Small intestine (tissue), 7 donors: ENCODE data around the gene PGAM1. TPM values are rescaled to one million over a fixed set of nuclear protein-coding genes. Genes with fewer than 3 reads are reported as not detected.

Experiments used
- DNase-seq, 2 donors: peaks; one replicate each; pipeline versions ENCODE4 v3.0.0 to v3.0.0-alpha.2; 2013
- FAIRE-seq: peaks from 2 replicates; lab custom pipeline; 2012; peaks lifted over from hg19 to GRCh38; lab: Jason Lieb, UNC
- H3K27ac ChIP-seq, 3 donors: one replicate each; pipeline ENCODE4 v1.5.1; 2013; ENCODE audit warnings: low read length in 2 of 3, mild to moderate bottlenecking in 2 of 3, control low read depth in 1 of 3, inconsistent platforms in 1 of 3, low read depth in 1 of 3, moderate library complexity in 1 of 3
- H3K27me3 ChIP-seq, 3 donors: one replicate each; pipeline ENCODE4 v1.6.1; 2013; ENCODE audit warnings: low read length in 3 of 3, inconsistent platforms in 1 of 3; ENCODE audit not compliant: control insufficient read depth in 3 of 3, insufficient read depth in 3 of 3
- H3K36me3 ChIP-seq, 3 donors: one replicate each; pipeline ENCODE4 v1.6.1; 2013; ENCODE audit warnings: low read length in 3 of 3, inconsistent platforms in 1 of 3, low read depth in 1 of 3, mild to moderate bottlenecking in 1 of 3, moderate library complexity in 1 of 3; ENCODE audit not compliant: control insufficient read depth in 3 of 3, insufficient read depth in 2 of 3
- H3K4me1 ChIP-seq, 3 donors: one replicate each; pipeline ENCODE4 v1.6.1; 2013; ENCODE audit warnings: low read length in 2 of 3, inconsistent platforms in 1 of 3, low read depth in 1 of 3, mild to moderate bottlenecking in 1 of 3, moderate library complexity in 1 of 3; ENCODE audit not compliant: control insufficient read depth in 3 of 3, insufficient read depth in 2 of 3
- H3K4me3 ChIP-seq, 3 donors: one replicate each; pipeline ENCODE4 v1.5.1; 2013; ENCODE audit warnings: low read length in 3 of 3, control low read depth in 1 of 3, inconsistent platforms in 1 of 3, low read depth in 1 of 3, mild to moderate bottlenecking in 1 of 3, moderate library complexity in 1 of 3
- H3K9me3 ChIP-seq, 2 donors: one replicate each; pipeline ENCODE4 v1.6.1; 2013; ENCODE audit warnings: low read depth in 1 of 2, low read length in 1 of 2; ENCODE audit not compliant: control insufficient read depth in 2 of 2, insufficient read depth in 1 of 2
- whole genome bisulfite sequencing, 3 donors: extraction: QIAGEN DNeasy Blood & Tissue Kit; methylation state at CpG; one replicate each; pipeline ENCODE4 v1.1.7; 2013; 5-methylcytosine and 5-hydroxymethylcytosine counted together
- polyA plus RNA-seq, 4 donors: library from polyadenylated mRNA; stranded (reverse) in 3 of 4; unstranded in 1 of 4; fragments of 200-250 nt in 3 of 4; fragments of 120-200 nt in 1 of 4; gene quantifications; one replicate each; pipeline versions ENCODE4 v1.2.1 to v1.2.3, GENCODE V29; 2013
- donor health status: healthy with polysubstance abuse.
- donor health status: control.
- donor health status: control.
- donor health status: Bipolar disorder and iron deficiency.
- donor health status: healthy.

The PGAM1 gene
- polyA plus RNA-seq, 4 donors, result 129 to 300 (median 235) TPM

DNA sequence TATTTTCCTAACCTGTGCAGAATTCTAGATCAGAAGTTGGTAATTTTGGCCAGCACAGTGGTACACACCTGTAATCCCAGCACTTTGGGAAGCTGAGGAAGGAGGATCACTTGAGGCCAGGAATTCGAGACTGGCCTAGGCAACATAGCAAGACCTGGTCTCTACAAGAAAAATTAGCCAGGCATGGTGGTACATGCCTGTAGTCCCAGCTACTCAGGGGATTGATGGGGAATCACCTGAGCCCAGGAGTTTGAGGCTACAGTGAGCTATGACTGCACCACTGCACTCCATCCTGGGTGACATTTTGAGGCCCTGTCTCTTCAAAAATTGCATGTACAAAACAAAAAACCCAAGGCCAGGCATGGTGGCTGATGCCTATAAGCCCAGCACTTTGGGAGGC is 8.6 kb downstream of the PGAM1 start:
- WGBS, 3 donors, result 92 to 96% (median 94%) methylated on average over 1 of the region's 1 CpG
- H3K4me3 ChIP-seq, result no peak overlapping the region
- H3K4me1 ChIP-seq, result no peaks in the 10 kb centered on the region
- no peaks in the 10 kb centered on the region for H3K9me3 ChIP-seq
- FAIRE-seq (no peak), DNase-seq (no peak)
- H3K27ac ChIP-seq, result no peak overlapping the region
- H3K27me3 ChIP-seq, result no peaks in the 10 kb centered on the region
- H3K36me3 ChIP-seq, result peaks cover 17 to 66% (median 32%) of the 10 kb centered on the region in 3 donors

DNA sequence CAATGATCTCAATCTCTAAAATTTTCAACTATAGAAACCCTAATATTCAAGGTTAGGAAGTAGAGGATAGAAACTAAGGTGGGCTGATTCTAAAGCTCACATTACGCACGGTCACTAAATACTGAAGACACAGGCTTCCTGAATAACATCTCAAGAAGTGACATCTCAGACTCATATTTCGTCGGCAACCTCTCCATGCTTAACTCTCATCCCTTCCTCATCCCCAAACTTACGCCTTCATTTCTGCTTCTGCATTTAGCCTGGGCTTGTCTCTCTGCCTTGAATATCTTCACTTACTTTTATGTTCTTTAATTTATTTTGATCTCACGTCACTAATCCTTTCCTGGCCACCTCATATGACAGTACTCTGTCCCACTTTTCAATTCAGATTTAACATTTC is 9.2 kb downstream of the PGAM1 start:
- no peak overlapping the region for H3K4me3 ChIP-seq
- no peaks in the 10 kb centered on the region for H3K9me3 ChIP-seq
- H3K4me1 ChIP-seq, result no peaks in the 10 kb centered on the region
- FAIRE-seq (no peak), DNase-seq (no peak)
- H3K36me3 ChIP-seq, result peaks cover 17 to 66% (median 32%) of the 10 kb centered on the region in 3 donors
- WGBS, 3 donors, result 94 to 96% (median 94%) methylated on average over 6 of the region's 6 CpGs
- H3K27ac ChIP-seq, result no peak overlapping the region
- no peaks in the 10 kb centered on the region for H3K27me3 ChIP-seq

GRCh38 chr10:97442277-97442676 is 16.3 kb downstream of the PGAM1 start:
- Histone ChIP-seq H3K4me3 (no peak overlapping the region), H3K9me3 (no peaks in the 10 kb centered on the region), H3K36me3 (peaks cover 6 to 39% (median 8%) of the 10 kb centered on the region in 3 donors), H3K27me3 (no peaks in the 10 kb centered on the region), H3K4me1 (peaks cover 2 to 13% (median 9%) of the 10 kb centered on the region in 3 donors), H3K27ac (no peak overlapping the region)
- 91 to 98% (median 94%) methylated on average over 1 of the region's 1 CpG for WGBS, 3 donors
- FAIRE-seq (no peak), DNase-seq (no peak)

DNA sequence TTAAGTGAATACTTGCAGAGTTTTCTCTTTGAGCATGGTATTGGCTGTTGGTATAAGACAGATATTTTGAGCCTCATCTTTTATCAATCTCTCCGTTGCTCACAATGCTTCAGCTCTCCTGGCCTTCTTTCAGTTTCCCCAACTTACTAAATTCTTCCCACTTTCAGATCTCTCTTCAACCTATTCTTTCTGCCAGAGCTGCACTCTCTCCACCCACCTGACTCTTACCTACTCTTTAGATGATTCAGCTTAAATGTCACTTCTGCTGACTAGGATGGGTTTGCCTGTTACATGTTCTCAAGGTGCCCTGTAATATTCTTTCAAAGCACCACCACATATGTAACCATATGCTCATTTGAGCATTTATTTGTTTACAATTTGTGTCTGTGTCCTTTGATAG is 18.2 kb downstream of the PGAM1 start:
- peaks cover 2 to 22% (median 5%) of the 10 kb centered on the region in 3 donors for H3K36me3 ChIP-seq
- peaks cover 2 to 15% (median 9%) of the 10 kb centered on the region in 3 donors for H3K4me1 ChIP-seq
- no peak for DNase-seq
- H3K9me3 ChIP-seq, result no peaks in the 10 kb centered on the region
- H3K4me3 ChIP-seq, result no peak overlapping the region
- no peak overlapping the region for H3K27ac ChIP-seq
- 76 to 84% (median 80%) methylated on average over 1 of the region's 1 CpG for WGBS, 3 donors
- no peak for FAIRE-seq
- H3K27me3 ChIP-seq, result no peaks in the 10 kb centered on the region

- Histone ChIP-seq H3K36me3 (peaks cover 2 to 14% (median 3%) of the 10 kb centered on the region in 3 donors), H3K27me3 (no peaks in the 10 kb centered on the region), H3K4me1 (peaks cover 2 to 15% (median 9%) of the 10 kb centered on the region in 3 donors), H3K27ac (peak overlapping the region in 2 of 3 donors; percentile 27 to 68), H3K4me3 (peak overlapping the region; percentile 66 to 90 (median 86)), H3K9me3 (no peaks in the 10 kb centered on the region)
- FAIRE-seq, result no peak
- WGBS, 3 donors, result 1% methylated on average over 13 of the region's 13 CpGs
- peak in 1 of 2 donors; percentile 30 for DNase-seq
Observed at GRCh38 chr10:97445357-97445721, 19.3 kb downstream of the PGAM1 start.

- peaks cover 2 to 15% (median 9%) of the 10 kb centered on the region in 3 donors for H3K4me1 ChIP-seq
- H3K4me3 ChIP-seq, result peak within 1 kb of the TSS; percentile 66 to 90 (median 86)
- 0% methylated on average over 57 to 66 of the region's 66 CpGs for WGBS, 3 donors
- peaks cover 2 to 14% (median 6%) of the 10 kb centered on the region in 3 donors for H3K36me3 ChIP-seq
- DNase-seq (peak; percentile 96 to 98), FAIRE-seq (no peak)
- H3K9me3 ChIP-seq, result no peaks in the 10 kb centered on the region
- H3K27ac ChIP-seq, result peak within 1 kb of the TSS; percentile 27 to 68 (median 67)
- no peaks in the 10 kb centered on the region for H3K27me3 ChIP-seq
Observed at GRCh38 chr10:97445722-97446639, 20.0 kb downstream of the PGAM1 start, which contains the start of the genes EXOSC1 and ZDHHC16. Gene EXOSC1 (minus strand): TSS chr10:97446006. CDS start chr10:97445985, 21 bp downstream. Gene ZDHHC16 (plus strand): TSS chr10:97446175. CDS start chr10:97451676, 5,501 bp downstream.

DNA sequence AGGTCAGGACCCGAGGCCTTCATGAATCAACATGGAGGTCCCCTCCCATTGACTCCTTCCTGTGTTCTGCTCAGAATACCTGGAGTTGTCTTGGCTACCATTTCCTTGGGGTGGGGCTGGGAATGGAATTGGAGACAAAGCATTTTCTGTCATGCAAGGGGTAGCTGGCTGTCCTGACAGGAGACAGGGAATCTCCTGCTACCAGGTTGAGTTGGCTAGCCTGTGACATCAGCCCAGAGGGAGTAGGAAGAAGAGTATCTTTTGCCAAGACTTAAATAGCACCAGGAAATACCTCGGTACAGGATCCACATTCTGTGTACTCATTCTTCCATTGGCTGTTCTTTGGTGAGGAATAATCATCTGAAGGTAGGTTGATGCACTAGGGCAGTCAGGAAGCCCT is 24.8 kb downstream of the PGAM1 start:
- Histone ChIP-seq H3K9me3 (no peaks in the 10 kb centered on the region), H3K27me3 (no peaks in the 10 kb centered on the region), H3K4me3 (no peak overlapping the region), H3K36me3 (peaks cover 0 to 42% (median 9%) of the 10 kb centered on the region in 3 donors), H3K27ac (no peak overlapping the region), H3K4me1 (peaks cover 0 to 7% (median 4%) of the 10 kb centered on the region in 3 donors)
- 64 to 77% (median 72%) methylated on average over 2 of the region's 2 CpGs for WGBS, 3 donors
- no peak for DNase-seq
- no peak for FAIRE-seq

- peaks cover 0 to 7% (median 4%) of the 10 kb centered on the region in 3 donors for H3K4me1 ChIP-seq
- no peak for FAIRE-seq
Observed at GRCh38 chr10:97451605-97452004, 25.6 kb downstream of the PGAM1 start.

More at GRCh38 chr10:97451605-97452004, 25.6 kb downstream of the PGAM1 start:
- Histone ChIP-seq H3K4me3 (no peak overlapping the region), H3K9me3 (no peaks in the 10 kb centered on the region), H3K27me3 (no peaks in the 10 kb centered on the region), H3K36me3 (peaks cover 0 to 46% (median 9%) of the 10 kb centered on the region in 3 donors), H3K27ac (no peak overlapping the region)
- DNase-seq, result no peak
- WGBS, 3 donors, result 93 to 97% (median 96%) methylated on average over 14 to 17 of the region's 17 CpGs
